ENCODE measurements around the gene IGFBP3. TPM values are rescaled to one million over a fixed set of nuclear protein-coding genes. Genes with fewer than 3 reads are reported as not detected.

Gene IGFBP3
- total RNA-seq, 1 experiment from 2014 or later = 4.1 TPM

GRCh38 chr7:45940939-45941338 is 19.9 kb upstream of the IGFBP3 start:
- TF ChIP-seq ZFX (IDR thresholded peaks at IDR 0.05) (no peak), YY1 (IDR thresholded peaks at IDR 0.05; ENCODE audit: extremely low read depth, insufficient replicate concordance, low read depth, low read length) (no peak), POLR2AphosphoS5 (IDR thresholded peaks at IDR 0.05; ENCODE audit: low read depth, low read length) (no peak), CEBPB (IDR thresholded peaks at IDR 0.05; ENCODE audit: low read depth) (no peak), ZBTB33 (IDR thresholded peaks at IDR 0.05; ENCODE audit: extremely low read depth, insufficient replicate concordance, low read length) (no peak), ATF3 (IDR thresholded peaks at IDR 0.05) (no peak), EZH2 (IDR thresholded peaks at IDR 0.05) (no peak), POLR2A (IDR thresholded peaks at IDR 0.05; ENCODE audit: borderline replicate concordance, extremely low read depth, insufficient read depth, insufficient read length) (no peak), REST (IDR thresholded peaks at IDR 0.05; ENCODE audit: low read depth) (no peak), CTCF (IDR thresholded peaks at IDR 0.05 in 2 of 3, conservative IDR thresholded peaks at IDR 0.05 in 1 of 3; ENCODE audit: borderline replicate concordance in 1 of 3, insufficient read depth in 1 of 3, low read depth in 2 of 3, low read length in 2 of 3) (no peak), SIN3A (IDR thresholded peaks at IDR 0.05; ENCODE audit: low read depth) (no peak), RAD21 (IDR thresholded peaks at IDR 0.05; ENCODE audit: low read depth) (no peak), EGR1 (IDR thresholded peaks at IDR 0.05; ENCODE audit: low read depth) (no peak), JUND (IDR thresholded peaks at IDR 0.05) (no peak), FOSL1 (IDR thresholded peaks at IDR 0.05; ENCODE audit: low read depth) (no peak), TCF7L2 (IDR thresholded peaks at IDR 0.05; ENCODE audit: borderline replicate concordance, extremely low read depth, insufficient read depth, insufficient read length) (no peak)
- Histone ChIP-seq H3K4me2 (ENCODE audit: low read length) (no peak overlapping the region), H3K27ac (ENCODE audit: low read depth, low read length) (no peak overlapping the region), H4K20me1 (ENCODE audit: insufficient read depth) (no peaks in the 10 kb centered on the region), H3K9me3 (ENCODE audit: control insufficient read depth in 1 of 2, insufficient read depth in 1 of 2, low read depth in 1 of 2, low read length in 2 of 2) (no peaks in the 10 kb centered on the region), H3K9me2 (ENCODE audit: insufficient read depth) (no peaks in the 10 kb centered on the region), H3K36me3 (ENCODE audit: control insufficient read depth in 1 of 2, insufficient read depth in 2 of 2, low read length in 2 of 2) (no peaks in the 10 kb centered on the region), H3K4me1 (ENCODE audit: control insufficient read depth in 1 of 2, insufficient read depth in 2 of 2, low read length in 2 of 2) (no peaks in the 10 kb centered on the region), H3K9ac (ENCODE audit: low read length) (no peak overlapping the region), H3K4me3 (replicated peaks in 1 of 2; ENCODE audit: low read depth in 1 of 2, low read length in 2 of 2) (no peak overlapping the region), H3K27me3 (ENCODE audit: insufficient read depth, low read length) (no peaks in the 10 kb centered on the region), H2AFZ (ENCODE audit: low read depth, low read length, poor library complexity, severe bottlenecking) (no peak overlapping the region), H3K79me2 (ENCODE audit: insufficient read depth, low read length) (no peaks in the 10 kb centered on the region)
- ATAC-seq = no peak
- intact Hi-C loops (cut with micrococcal nuclease) = no loop called here
- RAD21 ChIA-PET (ENCODE audit: low non-redundant PET in 1 of 2, low total read pairs in 2 of 2, uncharacterized antibody in 2 of 2, unreplicated experiment in 2 of 2) = no interaction called here
- POLR2A ChIA-PET = no interaction called here
- CTCF ChIA-PET = no interaction called here
- no TSS peak for BruUV-seq (replicated peaks)
- no peak for DNase-seq (ENCODE audit: low read depth, low spot score)

All from HCT116 (cell line).